ENCODE results near the gene BCL2.

Gene BCL2

DNA sequence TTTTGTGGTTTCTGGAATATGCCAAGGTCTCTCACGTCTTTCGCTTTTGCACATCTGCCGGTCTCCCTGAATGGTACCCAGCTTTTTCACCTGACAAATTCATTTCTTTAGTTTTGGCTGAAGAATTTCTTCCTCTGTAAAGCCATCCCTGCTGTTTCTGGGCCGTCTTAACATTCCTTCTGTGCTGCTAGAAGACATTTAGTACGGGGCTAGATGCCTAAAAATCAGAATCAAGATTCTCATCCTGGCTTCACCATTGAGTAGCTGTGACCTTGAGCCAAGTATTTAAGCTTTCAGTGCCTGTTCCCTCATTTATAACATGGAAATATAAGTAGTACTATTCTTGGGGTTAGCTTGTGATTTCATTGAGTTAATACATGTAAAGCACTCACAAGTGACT, 6.4 kb upstream of the BCL2 start:
- no peak overlapping the region for H3K4me3 ChIP-seq (replicated peaks; ENCODE audit: low read depth, low read length)
- TF ChIP-seq, protein P1, sequence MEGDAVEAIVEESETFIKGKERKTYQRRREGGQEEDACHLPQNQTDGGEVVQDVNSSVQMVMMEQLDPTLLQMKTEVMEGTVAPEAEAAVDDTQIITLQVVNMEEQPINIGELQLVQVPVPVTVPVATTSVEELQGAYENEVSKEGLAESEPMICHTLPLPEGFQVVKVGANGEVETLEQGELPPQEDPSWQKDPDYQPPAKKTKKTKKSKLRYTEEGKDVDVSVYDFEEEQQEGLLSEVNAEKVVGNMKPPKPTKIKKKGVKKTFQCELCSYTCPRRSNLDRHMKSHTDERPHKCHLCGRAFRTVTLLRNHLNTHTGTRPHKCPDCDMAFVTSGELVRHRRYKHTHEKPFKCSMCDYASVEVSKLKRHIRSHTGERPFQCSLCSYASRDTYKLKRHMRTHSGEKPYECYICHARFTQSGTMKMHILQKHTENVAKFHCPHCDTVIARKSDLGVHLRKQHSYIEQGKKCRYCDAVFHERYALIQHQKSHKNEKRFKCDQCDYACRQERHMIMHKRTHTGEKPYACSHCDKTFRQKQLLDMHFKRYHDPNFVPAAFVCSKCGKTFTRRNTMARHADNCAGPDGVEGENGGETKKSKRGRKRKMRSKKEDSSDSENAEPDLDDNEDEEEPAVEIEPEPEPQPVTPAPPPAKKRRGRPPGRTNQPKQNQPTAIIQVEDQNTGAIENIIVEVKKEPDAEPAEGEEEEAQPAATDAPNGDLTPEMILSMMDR (IDR thresholded peaks at IDR 0.05; ENCODE audit: low read depth, low read length, missing control alignments): no peak
- DNase-seq (ENCODE audit: extremely low read depth, low read depth): no peak

DNA sequence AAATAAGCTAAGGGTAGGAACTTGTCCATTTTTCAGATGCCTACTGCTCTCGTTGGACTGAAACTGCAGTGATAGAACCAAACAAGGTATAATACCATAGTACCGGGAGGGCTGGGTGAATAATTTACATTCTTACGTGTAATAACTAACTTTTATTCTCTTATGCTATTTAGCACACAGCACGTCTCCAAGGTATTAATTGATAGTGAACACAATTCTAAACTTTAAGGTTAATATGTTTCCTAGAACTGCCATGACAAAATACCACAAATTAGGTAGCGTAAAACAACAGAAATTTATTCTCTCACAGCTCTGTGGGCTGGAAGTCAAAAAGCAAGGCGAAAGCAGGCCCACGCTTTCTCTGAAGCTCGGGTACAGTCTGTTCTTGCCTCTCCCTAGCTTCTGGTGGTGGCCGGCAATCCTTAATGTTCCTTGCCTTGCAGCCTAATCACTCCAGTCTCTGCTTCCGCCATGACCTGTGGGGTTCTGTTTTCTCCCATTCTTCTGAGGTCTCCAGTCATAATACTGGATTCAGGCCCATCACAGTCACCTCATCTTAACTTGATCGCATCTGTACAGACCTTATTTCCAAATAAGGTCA, 5.6 kb upstream of the BCL2 start:
- H3K4me3 ChIP-seq (replicated peaks; ENCODE audit: low read depth, low read length): no peak overlapping the region
- DNase-seq (ENCODE audit: extremely low read depth, low read depth): no peak
- TF ChIP-seq, protein P1 (IDR thresholded peaks at IDR 0.05; ENCODE audit: low read depth, low read length, missing control alignments): no peak

DNA sequence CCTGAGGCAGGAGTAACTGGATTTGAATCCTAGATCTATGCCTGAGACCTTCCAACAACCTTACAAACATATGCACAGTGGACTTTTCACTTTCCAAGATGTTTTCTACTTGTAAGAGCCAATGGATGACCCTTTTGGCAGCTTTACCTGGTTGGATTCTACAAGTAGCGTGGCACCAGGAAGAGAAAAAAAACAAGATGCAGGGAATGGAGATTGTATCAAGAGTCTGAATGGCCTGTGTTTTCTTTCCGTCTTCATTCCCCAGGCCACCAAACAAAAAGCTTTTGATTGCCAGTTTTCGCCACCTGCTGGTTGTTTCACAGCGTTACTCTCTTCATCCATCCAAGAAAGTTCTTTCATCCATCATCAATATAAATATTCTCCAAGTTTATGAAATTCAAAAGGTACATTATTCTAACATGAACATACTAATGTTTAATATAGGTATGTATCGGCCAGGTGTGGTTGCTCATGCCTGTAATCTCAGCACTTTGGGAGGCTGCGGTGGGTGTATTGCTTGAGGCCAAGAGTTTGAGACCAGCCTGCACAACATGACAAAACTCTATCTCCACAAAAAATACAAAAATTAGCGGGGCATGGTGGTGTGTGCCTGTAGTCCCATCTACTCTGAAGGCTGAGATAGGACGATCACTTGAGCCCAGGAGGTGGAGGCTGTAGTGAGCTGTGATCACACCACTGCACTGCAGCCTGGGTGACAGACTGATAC, 3.5 kb upstream of the BCL2 start:
- no peak overlapping the region for H3K4me3 ChIP-seq (replicated peaks; ENCODE audit: low read depth, low read length)
- TF ChIP-seq, protein P1 (IDR thresholded peaks at IDR 0.05; ENCODE audit: low read depth, low read length, missing control alignments): peak; percentile 77
- peak; percentile 60 for DNase-seq (ENCODE audit: extremely low read depth, low read depth)

DNA sequence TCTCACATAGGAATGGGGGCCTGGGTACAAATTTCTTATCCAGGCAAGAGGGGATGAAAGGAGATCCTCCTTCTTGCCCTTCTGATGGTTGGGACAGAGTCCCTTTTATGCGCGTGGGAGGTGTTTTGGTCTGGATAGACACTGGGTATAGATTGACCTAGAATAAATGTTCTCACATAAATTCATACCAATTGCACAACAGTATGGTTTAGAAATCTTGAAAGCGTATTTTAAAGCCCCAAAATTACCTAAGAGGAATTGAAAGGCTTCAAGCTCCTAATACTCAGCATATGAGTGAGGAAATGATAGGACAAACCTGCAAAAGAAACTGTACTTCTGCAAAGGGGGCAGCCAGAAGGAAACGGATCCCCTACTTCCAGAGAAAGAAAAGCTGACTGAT, 2.6 kb upstream of the BCL2 start:
- no peak overlapping the region for H3K4me3 ChIP-seq (replicated peaks; ENCODE audit: low read depth, low read length)
- no peak for DNase-seq (ENCODE audit: extremely low read depth, low read depth)

DNA sequence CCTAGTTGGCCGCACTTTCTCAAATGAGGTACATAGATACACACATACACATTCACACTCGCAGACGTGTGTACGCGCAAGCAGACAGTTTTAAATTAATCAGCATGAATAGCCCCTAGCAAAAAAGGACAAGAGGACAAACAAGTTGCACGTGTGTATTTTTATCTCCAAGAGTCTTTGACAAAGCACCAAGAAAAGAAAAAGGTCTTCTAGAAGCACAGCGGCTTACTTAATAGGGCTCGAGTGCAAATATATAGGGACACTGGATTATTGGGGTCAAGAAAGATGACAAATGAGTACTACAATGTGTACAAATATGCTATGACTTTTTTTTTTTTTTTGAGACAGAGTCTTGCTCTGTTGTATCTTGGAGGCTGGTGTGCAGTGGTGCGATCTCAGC, 1.7 kb upstream of the BCL2 start:
- DNase-seq (ENCODE audit: extremely low read depth, low read depth): no peak
- TF ChIP-seq, protein P1 (IDR thresholded peaks at IDR 0.05; ENCODE audit: low read depth, low read length, missing control alignments): no peak
- H3K4me3 ChIP-seq (replicated peaks; ENCODE audit: low read depth, low read length): peak overlapping the region; percentile 49; the same call in 1 of the 2 replicates

More for the DNA sequence above, 2.6 kb upstream of the BCL2 start:
- TF ChIP-seq, protein P1 (IDR thresholded peaks at IDR 0.05; ENCODE audit: low read depth, low read length, missing control alignments): no peak

DNA sequence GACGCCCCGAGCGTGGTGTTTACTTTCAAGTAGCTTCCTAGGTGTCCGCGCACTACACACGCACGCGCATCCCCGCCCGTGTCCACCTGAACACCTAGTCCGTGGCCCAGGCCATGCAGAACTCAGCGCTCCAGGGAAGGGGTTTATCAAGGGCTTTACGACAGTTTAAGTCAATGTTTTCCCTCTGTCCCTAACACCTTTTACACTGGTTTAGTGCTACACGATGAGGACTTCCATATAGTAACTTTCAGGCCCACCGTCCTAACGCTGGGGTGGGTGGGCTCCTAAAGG, 1.4 kb upstream of the BCL2 start:
- no peak for DNase-seq (ENCODE audit: extremely low read depth, low read depth)
- peak overlapping the region; percentile 49 for H3K4me3 ChIP-seq (replicated peaks; ENCODE audit: low read depth, low read length)
- TF ChIP-seq, protein P1 (IDR thresholded peaks at IDR 0.05; ENCODE audit: low read depth, low read length, missing control alignments): no peak
